ENCODE measurements around the gene HTRA3. TPM values are rescaled to one million over a fixed set of nuclear protein-coding genes. Genes with fewer than 3 reads are reported as not detected.

HTRA3 gene
- total RNA-seq, 1 donor from 2014 or later, result 35.2 TPM

GRCh38 chr4:8303485-8304281, 34.1 kb downstream of the HTRA3 start:
- Histone ChIP-seq H3K27ac (ENCODE audit: low read depth, low read length) (peak overlapping the region; percentile 34), H4K20me1 (ENCODE audit: insufficient read depth, low read length) (no peaks in the 10 kb centered on the region), H3K4me1 (ENCODE audit: insufficient read depth, low read length) (peaks cover 9% of the 10 kb centered on the region), H3K4me2 (ENCODE audit: low read length) (peak overlapping the region; percentile 37), H3K9ac (ENCODE audit: low read length) (peak overlapping the region; percentile 12), H3K79me2 (ENCODE audit: insufficient read depth, low read length) (no peaks in the 10 kb centered on the region), H3K9me3 (ENCODE audit: insufficient read depth, low read depth, low read length) (no peaks in the 10 kb centered on the region), H3K27me3 (ENCODE audit: insufficient read depth, low read length) (no peaks in the 10 kb centered on the region), H3K36me3 (ENCODE audit: insufficient read depth, low read length) (no peaks in the 10 kb centered on the region), H2AFZ (ENCODE audit: low read depth, low read length) (no peak overlapping the region), H3K4me3 (ENCODE audit: insufficient read depth, low read depth, low read length) (no peak overlapping the region)
- Mint-ChIP-seq H3K36me3 (ENCODE audit: low read depth, unreplicated experiment) (peaks cover 13% of the 10 kb centered on the region), H3K27me3 (ENCODE audit: low read depth, unreplicated experiment) (no peaks in the 10 kb centered on the region), H3K4me3 (ENCODE audit: unreplicated experiment) (no peak overlapping the region), H3K9me3 (ENCODE audit: unreplicated experiment) (peaks cover 25% of the 10 kb centered on the region), H3K4me1 (ENCODE audit: low read depth, unreplicated experiment) (peaks cover 6% of the 10 kb centered on the region), H3K27ac (ENCODE audit: unreplicated experiment) (peak overlapping the region; percentile 62)
- DNase-seq (ENCODE audit: low read depth), result peak; percentile 64
- TF ChIP-seq EZH2 (IDR thresholded peaks at IDR 0.05; ENCODE audit: insufficient read depth, low read length), result no peak
- TF ChIP-seq, protein P1, sequence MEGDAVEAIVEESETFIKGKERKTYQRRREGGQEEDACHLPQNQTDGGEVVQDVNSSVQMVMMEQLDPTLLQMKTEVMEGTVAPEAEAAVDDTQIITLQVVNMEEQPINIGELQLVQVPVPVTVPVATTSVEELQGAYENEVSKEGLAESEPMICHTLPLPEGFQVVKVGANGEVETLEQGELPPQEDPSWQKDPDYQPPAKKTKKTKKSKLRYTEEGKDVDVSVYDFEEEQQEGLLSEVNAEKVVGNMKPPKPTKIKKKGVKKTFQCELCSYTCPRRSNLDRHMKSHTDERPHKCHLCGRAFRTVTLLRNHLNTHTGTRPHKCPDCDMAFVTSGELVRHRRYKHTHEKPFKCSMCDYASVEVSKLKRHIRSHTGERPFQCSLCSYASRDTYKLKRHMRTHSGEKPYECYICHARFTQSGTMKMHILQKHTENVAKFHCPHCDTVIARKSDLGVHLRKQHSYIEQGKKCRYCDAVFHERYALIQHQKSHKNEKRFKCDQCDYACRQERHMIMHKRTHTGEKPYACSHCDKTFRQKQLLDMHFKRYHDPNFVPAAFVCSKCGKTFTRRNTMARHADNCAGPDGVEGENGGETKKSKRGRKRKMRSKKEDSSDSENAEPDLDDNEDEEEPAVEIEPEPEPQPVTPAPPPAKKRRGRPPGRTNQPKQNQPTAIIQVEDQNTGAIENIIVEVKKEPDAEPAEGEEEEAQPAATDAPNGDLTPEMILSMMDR (IDR thresholded peaks at IDR 0.05; ENCODE audit: insufficient read depth, low read depth, low read length), result no peak
- peak; percentile 97 for FAIRE-seq

GRCh38 chr4:8304827-8305695, 35.5 kb downstream of the HTRA3 start:
- Histone ChIP-seq H3K27me3 (ENCODE audit: insufficient read depth, low read length) (no peaks in the 10 kb centered on the region), H3K9me3 (ENCODE audit: insufficient read depth, low read depth, low read length) (no peaks in the 10 kb centered on the region), H3K79me2 (ENCODE audit: insufficient read depth, low read length) (no peaks in the 10 kb centered on the region), H3K4me2 (ENCODE audit: low read length) (no peak overlapping the region), H3K4me3 (ENCODE audit: insufficient read depth, low read depth, low read length) (no peak overlapping the region), H3K36me3 (ENCODE audit: insufficient read depth, low read length) (no peaks in the 10 kb centered on the region), H3K4me1 (ENCODE audit: insufficient read depth, low read length) (peaks cover 9% of the 10 kb centered on the region), H2AFZ (ENCODE audit: low read depth, low read length) (no peak overlapping the region), H4K20me1 (ENCODE audit: insufficient read depth, low read length) (no peaks in the 10 kb centered on the region), H3K27ac (ENCODE audit: low read depth, low read length) (no peak overlapping the region), H3K9ac (ENCODE audit: low read length) (no peak overlapping the region)
- peak overlapping the region; percentile 58 for H3K27ac Mint-ChIP-seq (ENCODE audit: unreplicated experiment)
- peaks cover 18% of the 10 kb centered on the region for H3K9me3 Mint-ChIP-seq (ENCODE audit: unreplicated experiment)
- DNase-seq (ENCODE audit: low read depth), result no peak
- peaks cover 13% of the 10 kb centered on the region for H3K36me3 Mint-ChIP-seq (ENCODE audit: low read depth, unreplicated experiment)
- peaks cover 6% of the 10 kb centered on the region for H3K4me1 Mint-ChIP-seq (ENCODE audit: low read depth, unreplicated experiment)
- no peak for FAIRE-seq
- H3K4me3 Mint-ChIP-seq (ENCODE audit: unreplicated experiment), result no peak overlapping the region
- peaks cover 5% of the 10 kb centered on the region for H3K27me3 Mint-ChIP-seq (ENCODE audit: low read depth, unreplicated experiment)
- no peak for TF ChIP-seq EZH2 (IDR thresholded peaks at IDR 0.05; ENCODE audit: insufficient read depth, low read length)

- Mint-ChIP-seq H3K27ac (ENCODE audit: unreplicated experiment) (no peak overlapping the region), H3K4me3 (ENCODE audit: unreplicated experiment) (no peak overlapping the region), H3K4me1 (ENCODE audit: low read depth, unreplicated experiment) (peaks cover 6% of the 10 kb centered on the region), H3K9me3 (ENCODE audit: unreplicated experiment) (peaks cover 13% of the 10 kb centered on the region), H3K27me3 (ENCODE audit: low read depth, unreplicated experiment) (peaks cover 9% of the 10 kb centered on the region), H3K36me3 (ENCODE audit: low read depth, unreplicated experiment) (peaks cover 15% of the 10 kb centered on the region)
- no peak overlapping the region for H3K9ac ChIP-seq (ENCODE audit: low read length)
- DNase-seq (ENCODE audit: low read depth) (no peak), FAIRE-seq (no peak)
- no peaks in the 10 kb centered on the region for H3K36me3 ChIP-seq (ENCODE audit: insufficient read depth, low read length)
- H3K4me3 ChIP-seq (ENCODE audit: insufficient read depth, low read depth, low read length), result no peak overlapping the region
- H3K79me2 ChIP-seq (ENCODE audit: insufficient read depth, low read length), result no peaks in the 10 kb centered on the region
- no peaks in the 10 kb centered on the region for H3K9me3 ChIP-seq (ENCODE audit: insufficient read depth, low read depth, low read length)
- no peak overlapping the region for H3K4me2 ChIP-seq (ENCODE audit: low read length)
- TF ChIP-seq, protein P1 (IDR thresholded peaks at IDR 0.05; ENCODE audit: insufficient read depth, low read depth, low read length), result no peak
- TF ChIP-seq EZH2 (IDR thresholded peaks at IDR 0.05; ENCODE audit: insufficient read depth, low read length), result no peak
- peaks cover 9% of the 10 kb centered on the region for H3K4me1 ChIP-seq (ENCODE audit: insufficient read depth, low read length)
- H2AFZ ChIP-seq (ENCODE audit: low read depth, low read length), result no peak overlapping the region
- no peaks in the 10 kb centered on the region for H3K27me3 ChIP-seq (ENCODE audit: insufficient read depth, low read length)
- no peak overlapping the region for H3K27ac ChIP-seq (ENCODE audit: low read depth, low read length)
- H4K20me1 ChIP-seq (ENCODE audit: insufficient read depth, low read length), result no peaks in the 10 kb centered on the region
These were observed 36.4 kb downstream of the HTRA3 start for GRCh38 chr4:8305851-8306471.

All from astrocyte (in vitro differentiated cells and primary cell).